Femur (tissue), 1 donor: ENCODE results near the gene PPM1F.
"Not testable (repeated sequence)": the region's sequence is repeated elsewhere in the genome, so short reads cannot be mapped to it uniquely, and the experiment has no call there.

Source experiments
- DNase-seq: peaks from one replicate; pipeline ENCODE4 v3.0.0-alpha.2; 2017

The PPM1F gene

GRCh38 chr22:21919526-21920307 is 32.9 kb downstream of the PPM1F start:
- no peak for DNase-seq

DNA sequence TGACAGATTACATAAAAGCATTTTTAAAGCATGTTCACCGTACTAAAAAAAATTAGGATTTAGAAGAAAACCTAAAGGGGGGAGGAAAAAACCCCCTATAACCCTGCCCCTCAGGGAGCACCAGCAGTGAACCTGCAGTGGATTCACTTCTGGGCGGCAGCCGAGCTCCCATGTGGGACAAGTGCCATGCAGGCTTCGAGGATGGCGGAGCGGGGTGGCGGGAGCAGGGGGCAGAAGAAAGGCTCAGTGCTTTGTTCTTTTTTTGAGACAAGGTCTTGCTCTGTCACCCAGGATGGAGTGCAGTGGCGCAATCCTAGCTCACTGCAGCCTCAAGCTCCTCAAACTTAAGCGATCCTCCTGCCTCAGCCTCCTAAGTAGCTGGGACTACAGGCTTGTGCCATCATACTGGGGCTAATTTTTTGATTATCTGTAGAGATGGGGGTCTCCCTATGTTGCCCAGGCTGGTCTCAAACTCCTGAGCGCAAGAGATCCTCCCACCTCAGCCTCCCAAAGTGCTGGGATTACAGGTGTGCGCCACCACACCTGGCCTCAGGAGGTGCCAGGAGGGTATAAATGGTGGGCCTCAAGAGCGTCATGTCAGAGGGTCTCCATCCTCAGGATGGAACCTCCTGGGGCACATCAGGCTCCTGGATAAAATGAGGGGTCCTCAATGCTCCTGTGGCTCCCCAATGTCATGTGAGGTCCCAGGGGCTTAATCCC is 34.0 kb downstream of the PPM1F start:
- DNase-seq = no peak

GRCh38 chr22:21917959-21918261 is 34.7 kb downstream of the PPM1F start:
- no peak for DNase-seq

GRCh38 chr22:21917181-21917958 is 35.3 kb downstream of the PPM1F start:
- no peak for DNase-seq

- no peak for DNase-seq
Observed at GRCh38 chr22:21916309-21916918, 36.2 kb downstream of the PPM1F start.

- no peak for DNase-seq
Observed at GRCh38 chr22:21915624-21916308, 36.9 kb downstream of the PPM1F start.

- not testable (repeated sequence) for DNase-seq
Observed at GRCh38 chr22:21914033-21914642, 38.5 kb downstream of the PPM1F start.

DNA sequence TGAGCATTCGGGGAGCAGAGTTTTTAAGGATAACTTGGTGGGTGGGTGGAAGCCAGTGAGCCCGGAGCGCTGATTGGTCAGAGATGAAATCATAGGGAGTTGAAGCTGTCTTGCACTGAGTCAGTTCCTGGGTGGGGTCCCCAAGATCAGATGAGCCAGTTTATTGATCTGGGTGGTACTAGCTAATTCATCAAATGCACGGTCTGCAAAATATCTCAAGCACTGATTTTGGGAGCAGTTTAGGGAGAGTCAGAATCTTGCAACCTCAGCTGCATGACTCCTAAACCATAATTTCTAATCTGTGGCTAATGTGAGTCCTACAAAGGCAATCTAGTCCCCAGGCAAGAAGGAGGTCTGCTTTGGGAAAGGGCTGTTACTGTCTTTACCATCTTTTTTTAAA is 42.3 kb downstream of the PPM1F start:
- DNase-seq = not testable (repeated sequence)

GRCh38 chr22:21909871-21910270 is 42.8 kb downstream of the PPM1F start:
- DNase-seq = no peak

DNA sequence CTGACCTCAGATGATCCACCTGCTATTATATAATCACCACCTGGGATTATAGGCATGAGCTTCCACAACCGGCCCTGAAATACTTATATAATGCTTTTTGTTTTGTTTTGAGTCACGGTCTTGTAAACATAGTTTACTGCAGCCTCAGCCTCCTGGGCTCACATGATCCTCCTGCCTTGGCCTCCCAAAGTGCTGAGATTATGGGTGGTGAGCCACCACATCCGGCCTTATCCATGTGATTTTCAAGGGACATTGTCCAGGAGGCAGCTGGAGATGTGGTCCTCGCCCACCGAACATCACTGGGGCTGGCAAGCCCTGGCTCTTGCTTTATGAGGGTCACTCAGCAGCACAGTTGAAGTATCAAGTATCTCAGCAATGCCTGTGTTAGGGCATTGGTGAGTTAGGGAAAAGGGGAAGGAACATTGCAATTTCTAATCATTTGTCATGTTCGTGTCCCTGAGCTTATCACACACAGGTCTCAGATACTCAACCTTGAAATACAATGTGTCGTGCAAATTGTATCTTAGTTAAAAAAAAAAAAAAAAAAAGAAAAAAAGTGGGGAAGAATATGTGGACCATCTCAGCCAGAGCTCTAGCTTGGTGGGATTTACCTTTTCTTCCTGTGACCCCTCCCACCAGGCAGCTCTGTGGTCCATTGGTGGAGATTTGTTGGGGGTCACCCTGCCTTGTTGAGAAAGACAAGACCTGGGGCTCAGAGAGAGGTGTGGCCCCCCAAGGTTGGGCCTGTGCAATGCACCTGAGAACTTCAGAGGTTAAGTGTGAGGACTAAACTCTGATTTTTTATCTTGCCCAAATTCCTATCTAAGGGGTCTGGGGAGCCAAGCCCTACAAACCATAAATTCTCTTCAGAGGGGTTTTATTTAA is 44.8 kb downstream of the PPM1F start:
- DNase-seq = no peak

DNA sequence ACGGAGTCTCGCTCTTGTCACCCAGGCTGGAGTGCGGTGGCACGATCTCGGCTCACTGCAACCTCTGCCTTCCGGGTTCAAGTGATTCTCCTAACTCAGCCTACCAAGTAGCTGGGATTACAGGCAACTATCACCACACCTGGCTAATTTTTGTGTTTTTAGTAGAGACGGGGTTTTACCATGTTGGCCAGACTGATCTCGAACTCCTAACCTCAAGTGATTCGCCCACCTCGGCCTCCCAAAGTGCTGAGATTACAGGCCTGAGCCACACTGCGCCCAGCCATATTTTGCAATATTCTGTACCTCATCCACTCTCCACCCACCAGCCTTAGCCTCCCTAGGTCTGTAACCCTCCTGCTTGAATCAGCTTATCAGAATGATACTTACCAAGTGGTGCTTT is 47.4 kb downstream of the PPM1F start:
- not testable (repeated sequence) for DNase-seq

DNA sequence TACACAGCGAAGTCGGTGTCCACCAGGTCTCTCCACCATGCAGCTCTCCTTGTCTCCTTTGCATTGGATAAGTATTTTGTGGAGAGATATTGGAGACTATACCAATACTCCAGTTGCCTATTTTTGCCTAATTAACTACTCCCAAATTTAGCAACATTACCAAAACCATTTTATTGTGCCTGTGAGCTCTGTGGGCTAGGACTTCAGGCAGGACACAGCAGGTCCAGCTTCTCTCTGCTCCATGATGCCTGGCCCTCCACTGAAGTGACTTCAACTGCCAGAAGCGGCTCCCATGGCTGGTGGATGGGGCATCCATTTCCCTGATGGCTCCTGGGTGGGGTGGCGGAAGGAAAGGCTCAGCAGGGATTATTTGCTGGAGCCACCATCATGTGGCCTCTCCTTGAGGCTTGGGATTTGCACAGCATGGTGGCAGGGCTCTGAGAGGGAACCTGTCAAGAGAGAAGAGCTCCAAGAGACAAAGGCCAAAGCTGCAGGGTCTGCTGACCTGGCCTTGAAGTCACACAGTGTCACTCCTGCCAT is 48.3 kb downstream of the PPM1F start:
- DNase-seq = no peak

DNA sequence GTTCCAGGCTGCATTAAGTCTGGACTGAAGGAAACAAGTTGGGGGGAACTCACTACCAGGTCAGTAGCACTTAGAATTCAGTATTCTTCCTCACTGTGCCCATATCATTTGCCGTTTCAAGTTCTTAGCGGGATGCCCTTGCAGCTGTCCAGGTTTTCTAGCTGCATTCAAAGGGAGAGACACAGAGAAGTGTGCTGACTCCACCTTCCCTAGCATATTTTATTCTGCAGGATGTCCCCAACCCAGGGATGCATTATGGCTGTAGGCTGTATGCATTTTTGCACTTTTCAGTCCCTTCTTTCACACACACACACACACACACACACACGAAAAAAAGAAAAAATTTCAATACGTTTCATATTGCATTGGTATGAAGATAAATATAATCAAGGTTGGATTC is 49.4 kb downstream of the PPM1F start:
- no peak for DNase-seq

- no peak for DNase-seq
Observed at GRCh38 chr22:21902296-21903087, 50.2 kb downstream of the PPM1F start.

DNA sequence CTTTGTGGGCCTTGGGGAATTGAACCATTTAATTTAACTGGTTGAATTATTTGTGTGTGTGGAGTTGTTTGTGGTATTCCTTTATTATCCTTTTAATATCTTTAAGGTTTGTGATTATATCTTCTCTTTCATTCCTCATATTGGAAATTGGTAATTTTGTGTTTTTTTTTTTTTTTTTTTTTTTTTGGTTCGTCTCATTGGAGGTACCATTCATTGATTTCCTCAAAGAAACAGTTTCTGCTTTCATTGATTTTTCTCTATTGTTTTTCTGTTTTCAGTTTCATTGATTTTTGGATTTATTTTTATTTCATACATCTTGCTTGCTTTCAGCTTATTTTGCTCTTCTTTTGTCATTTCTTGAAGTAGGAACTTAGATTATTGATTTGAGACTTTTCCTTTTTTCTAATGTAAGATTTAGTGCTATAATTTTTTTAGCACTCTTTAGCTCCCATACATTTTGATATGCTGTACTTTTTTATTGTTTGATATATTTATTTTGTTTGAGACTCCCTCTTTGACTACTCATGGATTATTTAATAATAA is 54.2 kb downstream of the PPM1F start:
- DNase-seq = no peak

GRCh38 chr22:21896951-21897513 is 55.6 kb downstream of the PPM1F start:
- no peak for DNase-seq

- not testable (repeated sequence) for DNase-seq
Observed at GRCh38 chr22:21896275-21896674, 56.4 kb downstream of the PPM1F start.

DNA sequence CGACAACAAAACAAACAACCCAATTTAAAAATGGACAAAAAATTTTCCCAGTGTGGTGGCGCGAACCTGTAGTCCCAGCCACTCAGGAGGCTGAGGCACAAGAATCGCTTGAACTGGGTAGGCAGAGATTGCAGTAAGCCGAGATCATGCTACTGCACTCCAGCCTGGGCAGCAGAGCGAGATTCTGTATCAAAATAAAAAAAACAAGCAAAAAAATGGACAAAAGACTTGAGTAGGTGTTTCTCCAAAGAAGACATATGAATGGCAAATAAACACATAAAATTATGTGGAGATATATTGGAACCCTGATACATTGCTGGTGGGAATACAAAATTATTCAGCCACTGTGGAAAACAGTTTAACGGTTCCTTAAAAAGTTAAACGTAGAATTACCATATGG is 57.8 kb downstream of the PPM1F start:
- DNase-seq = no peak

- DNase-seq = no peak
Observed at GRCh38 chr22:21889251-21889990, 63.2 kb downstream of the PPM1F start.
